Esophagus muscularis mucosa (tissue), 4 donors: Measurements from ENCODE around the gene WSCD2. TPM values are rescaled to one million over a fixed set of nuclear protein-coding genes. Genes with fewer than 3 reads are reported as not detected.

Experiments used
- DNase-seq: peaks from one replicate; pipeline ENCODE4 v3.0.0-alpha.2; 2017; ENCODE audit errors: extremely low spot score
- H3K27ac ChIP-seq, 4 donors: fragments of 200-600 bp; sonication (generic); replicated peaks in 1 of 4; 1 replicate in 3 of 4; 2 replicates in 1 of 4; pipeline ENCODE4 v1.5.1; 2016 to 2019; ENCODE audit warnings: mild to moderate bottlenecking in 1 of 4
- H3K27me3 ChIP-seq, 4 donors: fragments of 200-600 bp; sonication (generic); one replicate each; pipeline versions ENCODE4 v1.5.1 to v1.6.0; 2016 to 2019
- H3K36me3 ChIP-seq, 4 donors: fragments of 200-600 bp; sonication (generic); one replicate each; pipeline ENCODE4 v1.5.1; 2016 to 2019
- H3K4me1 ChIP-seq, 4 donors: fragments of 200-600 bp; sonication (generic); one replicate each; pipeline ENCODE4 v1.5.1; 2016 to 2019
- H3K4me3 ChIP-seq, 4 donors: fragments of 200-600 bp; sonication (generic); 1 replicate in 2 of 4; 2 replicates in 2 of 4; pipeline ENCODE4 v1.5.1; 2016 to 2019; ENCODE audit warnings: mild to moderate bottlenecking in 4 of 4, moderate library complexity in 1 of 4
- H3K9me3 ChIP-seq, 4 donors: fragments of 200-600 bp; sonication (generic); 1 replicate in 3 of 4; 2 replicates in 1 of 4; pipeline ENCODE4 v1.5.1; 2016 to 2019
- EP300 ChIP-seq: sonication (generic); formaldehyde crosslinking; IDR thresholded peaks from one replicate; pipeline ENCODE4 v1.6.1; 2017; ENCODE audit warnings: antibody characterized with exemption
- POLR2A ChIP-seq: fragments of 450-650 bp; IDR thresholded peaks from one replicate; pipeline ENCODE4 v1.6.1; 2017; ENCODE audit warnings: antibody characterized with exemption, moderate library complexity, mild to moderate bottlenecking, low read depth
- POLR2AphosphoS5 ChIP-seq, 2 donors: sonication (generic); formaldehyde crosslinking; IDR thresholded peaks; one replicate each; pipeline ENCODE4 v1.6.1; 2017; ENCODE audit warnings: antibody characterized with exemption in 2 of 2
- WGBS: methylation state at CpG from one replicate; pipeline ENCODE4 v1.1.5; 2018; 5-methylcytosine and 5-hydroxymethylcytosine counted together
- intact Hi-C: fragments of 100-400 bp; cut with DNase I; formaldehyde crosslinking; loops from one replicate; pipeline ENCODE4 v1.15.1; 2023
- total RNA-seq, 4 donors: library from RNA; depleted of rRNA; stranded (reverse); fragments of >200 nt; gene quantifications; one replicate each; pipeline versions ENCODE4 v1.1.0 to v1.2.1, GENCODE V29; 2016
- TF ChIP-seq, protein P1 (sequence below), 3 experiments: fragments of 200-600 bp in 2 of 3; fragments of 450-650 bp in 1 of 3; sonication (generic) in 2 of 3; IDR thresholded peaks; one replicate each; pipeline ENCODE4 v1.5.1; 2017 to 2019; ENCODE audit warnings: antibody characterized with exemption in 3 of 3, mild to moderate bottlenecking in 2 of 3, moderate library complexity in 1 of 3

Gene WSCD2
- total RNA-seq, 4 donors from 2014 or later, result 24.7 to 47.9 (median 30.4) TPM

DNA sequence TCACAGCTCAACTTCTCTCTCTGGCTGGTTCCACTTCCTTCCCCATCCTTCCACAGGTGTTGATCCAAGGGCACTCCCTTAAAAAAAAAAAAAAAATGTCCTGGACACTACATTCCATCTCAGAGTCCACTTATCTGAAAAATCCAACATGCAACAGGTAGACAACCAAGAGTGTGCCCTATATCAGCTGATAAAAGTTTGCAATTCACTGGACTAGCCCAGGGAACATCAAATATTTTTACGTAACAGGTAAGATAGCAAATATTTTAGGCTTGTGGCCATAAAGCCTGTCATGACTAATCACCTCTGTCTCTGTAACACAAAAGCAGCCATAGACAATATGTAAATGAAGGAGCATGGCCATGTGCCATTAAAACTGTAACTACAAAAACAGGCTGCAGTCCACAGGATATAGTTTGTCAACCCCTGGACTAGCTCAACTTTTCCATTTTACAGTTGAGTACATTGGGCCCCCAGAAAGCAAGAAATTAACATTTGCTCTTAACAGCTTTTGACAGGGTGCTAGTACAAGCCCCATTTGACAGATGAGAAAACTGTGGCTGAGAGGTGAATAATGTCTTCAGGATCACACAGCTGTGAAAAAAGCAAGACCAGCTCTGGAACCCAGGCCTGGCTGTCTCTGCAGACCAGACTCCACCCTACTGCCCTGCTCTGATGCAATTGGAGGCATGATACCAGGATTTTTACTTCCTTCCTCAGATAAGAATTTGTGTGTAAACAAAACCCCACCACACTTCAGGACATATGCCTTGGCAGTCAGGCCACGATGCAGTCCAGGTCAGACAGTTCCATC is 141.2 kb downstream of the WSCD2 start:
- Histone ChIP-seq H3K4me1 (no peaks in the 10 kb centered on the region), H3K27me3 (no peaks in the 10 kb centered on the region), H3K36me3 (no peaks in the 10 kb centered on the region), H3K9me3 (no peaks in the 10 kb centered on the region), H3K4me3 (no peak overlapping the region), H3K27ac (no peak overlapping the region)
- DNase-seq, result no peak
- intact Hi-C loops, result no loop called here
- WGBS, result 71% methylated on average over 2 of the region's 2 CpGs
- TF ChIP-seq POLR2A (no peak), POLR2AphosphoS5 (IDR thresholded peaks at IDR 0.05) (no peak), EP300 (no peak)
- TF ChIP-seq, protein P1, sequence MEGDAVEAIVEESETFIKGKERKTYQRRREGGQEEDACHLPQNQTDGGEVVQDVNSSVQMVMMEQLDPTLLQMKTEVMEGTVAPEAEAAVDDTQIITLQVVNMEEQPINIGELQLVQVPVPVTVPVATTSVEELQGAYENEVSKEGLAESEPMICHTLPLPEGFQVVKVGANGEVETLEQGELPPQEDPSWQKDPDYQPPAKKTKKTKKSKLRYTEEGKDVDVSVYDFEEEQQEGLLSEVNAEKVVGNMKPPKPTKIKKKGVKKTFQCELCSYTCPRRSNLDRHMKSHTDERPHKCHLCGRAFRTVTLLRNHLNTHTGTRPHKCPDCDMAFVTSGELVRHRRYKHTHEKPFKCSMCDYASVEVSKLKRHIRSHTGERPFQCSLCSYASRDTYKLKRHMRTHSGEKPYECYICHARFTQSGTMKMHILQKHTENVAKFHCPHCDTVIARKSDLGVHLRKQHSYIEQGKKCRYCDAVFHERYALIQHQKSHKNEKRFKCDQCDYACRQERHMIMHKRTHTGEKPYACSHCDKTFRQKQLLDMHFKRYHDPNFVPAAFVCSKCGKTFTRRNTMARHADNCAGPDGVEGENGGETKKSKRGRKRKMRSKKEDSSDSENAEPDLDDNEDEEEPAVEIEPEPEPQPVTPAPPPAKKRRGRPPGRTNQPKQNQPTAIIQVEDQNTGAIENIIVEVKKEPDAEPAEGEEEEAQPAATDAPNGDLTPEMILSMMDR (IDR thresholded peaks at IDR 0.05), result no peak

DNA sequence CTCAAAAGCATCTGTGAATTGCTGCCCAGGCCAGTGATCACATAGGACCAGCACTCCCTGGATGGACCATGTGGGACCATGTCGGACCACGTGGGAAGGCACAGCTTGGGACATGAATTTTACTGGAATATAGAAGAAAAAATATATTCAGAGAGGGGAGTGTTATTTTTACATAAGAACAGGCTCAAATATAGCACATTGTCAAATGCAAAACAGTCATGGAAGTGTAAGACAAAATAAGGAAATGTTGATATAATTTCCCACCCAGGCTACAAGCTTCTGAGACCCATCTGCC is 141.7 kb downstream of the WSCD2 start:
- TF ChIP-seq POLR2A, result no peak
- no peak for TF ChIP-seq EP300
- Histone ChIP-seq H3K9me3 (no peaks in the 10 kb centered on the region), H3K4me3 (no peak overlapping the region), H3K27me3 (no peaks in the 10 kb centered on the region), H3K4me1 (no peaks in the 10 kb centered on the region), H3K27ac (no peak overlapping the region), H3K36me3 (no peaks in the 10 kb centered on the region)
- no peak for DNase-seq
- whole genome bisulfite sequencing, result 60% methylated on average over 2 of the region's 2 CpGs
- intact Hi-C loops, result no loop called here

DNA sequence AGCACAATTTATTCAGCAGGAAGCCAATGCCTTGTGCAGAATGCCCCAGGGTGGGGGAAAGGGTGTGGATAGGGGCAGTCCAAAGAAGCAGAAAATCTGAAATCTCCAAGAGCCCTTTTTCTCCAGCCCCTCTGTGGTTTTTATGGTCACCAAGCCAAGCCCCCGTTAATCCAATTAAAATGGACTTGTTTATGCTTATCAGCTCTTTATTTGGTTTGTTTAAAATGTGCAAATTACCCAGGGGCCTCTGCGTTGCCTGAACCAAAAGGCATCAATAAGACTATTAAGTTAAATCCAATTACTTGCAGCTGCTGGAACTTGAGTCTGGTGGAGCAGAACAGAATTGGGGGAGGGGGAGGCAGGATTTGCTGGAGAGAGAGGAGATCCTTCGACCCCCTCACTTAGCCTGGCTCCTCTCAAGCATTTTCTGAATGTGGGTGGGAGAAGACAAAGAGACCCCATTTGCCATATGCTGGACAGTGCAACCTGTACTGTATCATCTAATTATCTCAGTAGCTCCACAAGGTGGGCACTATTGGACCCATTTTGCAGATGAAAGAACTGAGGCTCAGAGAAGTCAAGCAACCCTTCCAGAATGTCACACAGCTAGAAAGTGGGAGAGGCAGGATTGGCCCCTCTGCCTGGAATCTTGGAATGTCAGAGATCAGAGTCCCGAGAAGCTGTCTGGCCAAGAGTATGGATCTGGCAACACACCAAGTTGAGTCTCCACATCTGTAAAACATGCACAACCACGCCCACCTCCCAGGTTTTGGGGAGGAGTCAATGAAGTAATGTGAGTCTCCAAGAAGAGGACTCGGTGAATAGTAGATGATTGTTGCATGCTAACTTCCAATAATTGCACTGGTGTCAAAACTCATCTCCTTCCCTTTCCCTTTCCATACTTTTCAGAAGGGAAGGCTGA is 143.1 kb downstream of the WSCD2 start:
- no peak overlapping the region for H3K27ac ChIP-seq
- TF ChIP-seq POLR2A, result no peak
- TF ChIP-seq EP300, result no peak
- TF ChIP-seq, protein P1 (IDR thresholded peaks at IDR 0.05), result no peak
- TF ChIP-seq POLR2AphosphoS5 (IDR thresholded peaks at IDR 0.05), result no peak
- no peaks in the 10 kb centered on the region for H3K9me3 ChIP-seq
- intact Hi-C loops, result no loop called here
- H3K4me3 ChIP-seq, result no peak overlapping the region
- no peaks in the 10 kb centered on the region for H3K4me1 ChIP-seq
- 61% methylated on average over 6 of the region's 6 CpGs for WGBS
- no peaks in the 10 kb centered on the region for H3K27me3 ChIP-seq
- no peak for DNase-seq
- no peaks in the 10 kb centered on the region for H3K36me3 ChIP-seq

DNA sequence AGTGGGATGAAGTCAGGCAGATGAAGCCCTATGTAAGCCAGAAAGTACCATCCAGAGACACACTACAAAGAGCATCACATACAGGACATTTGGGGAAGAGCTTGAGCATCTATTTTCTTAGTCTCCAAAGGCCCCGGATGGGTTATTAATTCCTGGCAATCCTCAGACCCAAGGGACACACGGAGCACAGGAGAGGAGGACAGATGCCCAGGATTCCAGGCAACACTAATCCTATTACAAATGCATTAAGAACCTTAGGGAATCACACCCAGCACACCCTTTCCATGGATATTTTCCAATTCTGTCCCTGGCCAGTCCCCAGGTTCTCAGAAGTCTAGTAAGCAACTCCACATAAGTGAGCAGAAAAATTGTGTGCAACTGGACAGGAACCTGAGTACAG is 144.1 kb downstream of the WSCD2 start:
- no peak for DNase-seq
- Histone ChIP-seq H3K9me3 (no peaks in the 10 kb centered on the region), H3K4me3 (no peak overlapping the region), H3K4me1 (no peaks in the 10 kb centered on the region), H3K27me3 (no peaks in the 10 kb centered on the region), H3K27ac (no peak overlapping the region), H3K36me3 (no peaks in the 10 kb centered on the region)
- WGBS, result 52% methylated on average over 2 of the region's 2 CpGs
- TF ChIP-seq, protein P1 (IDR thresholded peaks at IDR 0.05), result no peak
- TF ChIP-seq EP300 (no peak), POLR2A (no peak), POLR2AphosphoS5 (IDR thresholded peaks at IDR 0.05) (no peak)
- intact Hi-C loops, result no loop called here

DNA sequence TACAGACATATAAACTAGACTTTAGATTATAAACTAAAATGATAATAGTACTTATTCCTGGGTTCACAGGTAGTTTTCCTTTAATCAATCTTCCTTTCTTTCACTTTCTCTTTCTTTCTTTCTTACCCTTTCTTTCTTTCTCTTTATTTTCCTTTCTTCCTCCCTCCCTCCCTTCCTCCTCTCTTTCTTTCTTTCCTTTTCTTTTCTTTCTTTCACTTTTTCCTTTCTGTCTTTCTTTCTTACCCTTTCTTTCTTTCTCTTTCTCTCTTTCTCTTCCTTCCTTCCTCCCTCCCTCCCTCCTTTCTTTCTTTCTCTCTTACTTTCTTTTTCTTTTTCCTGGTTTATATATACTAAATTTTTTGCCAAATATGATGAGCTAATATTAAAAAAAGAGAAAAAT is 148.5 kb downstream of the WSCD2 start:
- TF ChIP-seq POLR2A (no peak), POLR2AphosphoS5 (IDR thresholded peaks at IDR 0.05) (no peak), EP300 (no peak)

More for the DNA sequence above, 148.5 kb downstream of the WSCD2 start:
- H3K9me3 ChIP-seq, result no peaks in the 10 kb centered on the region
- H3K27me3 ChIP-seq, result peaks cover 0 to 4% (median 0%) of the 10 kb centered on the region in 4 donors
- intact Hi-C loops, result no loop called here
- H3K4me1 ChIP-seq, result peaks cover 0 to 5% (median 0%) of the 10 kb centered on the region in 4 donors
- no peak overlapping the region for H3K27ac ChIP-seq
- no peak for DNase-seq
- H3K4me3 ChIP-seq, result no peak overlapping the region
- no peaks in the 10 kb centered on the region for H3K36me3 ChIP-seq
